ENCODE measurements around the gene LIG1.
A peak's percentile ranks its signal among the peaks of the same experiment; 100 is the strongest.

DNA sequence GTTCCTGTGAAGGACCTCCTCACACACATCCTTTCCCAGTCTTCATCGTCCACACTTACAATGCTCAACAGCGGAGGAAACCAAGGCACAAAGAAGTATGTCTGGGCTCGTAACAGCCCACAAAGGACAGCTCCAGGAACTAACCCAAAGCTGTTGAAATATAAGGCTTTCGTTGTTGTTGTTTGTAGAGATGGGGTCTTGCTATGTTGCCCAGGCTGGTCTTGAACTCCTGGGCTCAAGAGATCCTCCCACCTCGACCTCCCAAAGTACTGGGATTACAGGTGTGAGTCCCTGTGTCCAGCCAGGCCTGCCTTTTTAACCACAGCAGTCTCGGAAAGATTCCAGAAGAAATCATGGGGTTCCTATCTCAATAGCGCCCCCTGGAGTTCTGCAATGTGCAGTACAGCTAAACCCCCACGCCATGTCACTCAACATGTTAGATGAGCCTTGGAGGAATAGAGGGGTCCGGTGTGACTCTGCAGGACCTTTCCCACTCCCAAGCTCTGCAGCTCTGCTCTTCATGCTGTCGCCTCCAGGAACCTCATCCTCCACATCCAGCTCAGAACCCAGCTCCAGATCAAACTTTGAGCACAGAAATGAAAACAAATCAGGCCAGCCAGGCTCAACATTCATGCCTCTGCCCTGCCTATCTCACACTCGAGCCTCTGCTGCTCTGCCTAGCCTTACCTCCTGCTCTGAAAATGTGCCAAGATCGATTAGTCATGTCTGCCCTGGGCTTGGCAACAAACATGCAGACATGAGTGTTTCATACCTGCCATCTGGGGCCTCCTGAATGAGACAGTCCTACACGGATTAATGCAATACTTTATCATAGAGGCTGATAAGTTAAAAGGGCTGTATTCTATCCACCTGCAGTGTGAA lies 67.0 kb downstream of the LIG1 start:
- TF ChIP-seq, protein P1, sequence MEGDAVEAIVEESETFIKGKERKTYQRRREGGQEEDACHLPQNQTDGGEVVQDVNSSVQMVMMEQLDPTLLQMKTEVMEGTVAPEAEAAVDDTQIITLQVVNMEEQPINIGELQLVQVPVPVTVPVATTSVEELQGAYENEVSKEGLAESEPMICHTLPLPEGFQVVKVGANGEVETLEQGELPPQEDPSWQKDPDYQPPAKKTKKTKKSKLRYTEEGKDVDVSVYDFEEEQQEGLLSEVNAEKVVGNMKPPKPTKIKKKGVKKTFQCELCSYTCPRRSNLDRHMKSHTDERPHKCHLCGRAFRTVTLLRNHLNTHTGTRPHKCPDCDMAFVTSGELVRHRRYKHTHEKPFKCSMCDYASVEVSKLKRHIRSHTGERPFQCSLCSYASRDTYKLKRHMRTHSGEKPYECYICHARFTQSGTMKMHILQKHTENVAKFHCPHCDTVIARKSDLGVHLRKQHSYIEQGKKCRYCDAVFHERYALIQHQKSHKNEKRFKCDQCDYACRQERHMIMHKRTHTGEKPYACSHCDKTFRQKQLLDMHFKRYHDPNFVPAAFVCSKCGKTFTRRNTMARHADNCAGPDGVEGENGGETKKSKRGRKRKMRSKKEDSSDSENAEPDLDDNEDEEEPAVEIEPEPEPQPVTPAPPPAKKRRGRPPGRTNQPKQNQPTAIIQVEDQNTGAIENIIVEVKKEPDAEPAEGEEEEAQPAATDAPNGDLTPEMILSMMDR (IDR thresholded peaks at IDR 0.05): peak in 2 of 3 experiments; percentile 39 to 65
- TF ChIP-seq POLR2A (IDR thresholded peaks at IDR 0.05; ENCODE audit: low read depth): no peak
- TF ChIP-seq POLR2AphosphoS5 (IDR thresholded peaks at IDR 0.05): no peak
- TF ChIP-seq EP300 (IDR thresholded peaks at IDR 0.05): no peak
